ENCODE data around the gene HDAC3.

- TF ChIP-seq GABPA (IDR thresholded peaks at IDR 0.05; ENCODE audit: low read depth): no peak
- TF ChIP-seq FOSL2 (IDR thresholded peaks at IDR 0.05; ENCODE audit: borderline replicate concordance, low read depth): no peak
- TF ChIP-seq CTCF (IDR thresholded peaks at IDR 0.05): no peak
- no peak for TF ChIP-seq POLR2AphosphoS5 (IDR thresholded peaks at IDR 0.05; ENCODE audit: low read depth, low read length)
- TF ChIP-seq EP300 (IDR thresholded peaks at IDR 0.05; ENCODE audit: borderline replicate concordance in 1 of 2, low read depth in 1 of 2, low read length in 1 of 2): no peak
- TF ChIP-seq SMC3 (IDR thresholded peaks at IDR 0.05; ENCODE audit: low read depth, low read length): no peak
- TF ChIP-seq TCF12 (IDR thresholded peaks at IDR 0.05): no peak
- no peak for TF ChIP-seq ELF1 (IDR thresholded peaks at IDR 0.05)
These were observed 34.0 kb downstream of the HDAC3 start for GRCh38 chr5:141602606-141603005.
